ENCODE measurements around the gene TRIM6.

- TF ChIP-seq CHD2 (IDR thresholded peaks at IDR 0.05; ENCODE audit: low read depth, low read length) (no peak), CTCF (IDR thresholded peaks at IDR 0.05 in 2 of 3, conservative IDR thresholded peaks at IDR 0.05 in 1 of 3; ENCODE audit: insufficient read depth in 2 of 3, low read depth in 1 of 3, low read length in 3 of 3) (no peak), ZNF124 (CRISPR knock-in tag; IDR thresholded peaks at IDR 0.05) (no peak), CBX3 (IDR thresholded peaks at IDR 0.05; ENCODE audit: borderline replicate concordance in 1 of 2, low read length in 2 of 2) (no peak), PTBP1 (IDR thresholded peaks at IDR 0.05; ENCODE audit: low read depth, low read length) (no peak), POLR2AphosphoS5 (IDR thresholded peaks at IDR 0.05; ENCODE audit: control insufficient read depth, insufficient read depth, low read depth, low read length) (no peak), POLR2A (conservative IDR thresholded peaks at IDR 0.05) (no peak), CXXC5 (CRISPR knock-in tag; IDR thresholded peaks at IDR 0.05) (no peak), ZNF785 (CRISPR knock-in tag; IDR thresholded peaks at IDR 0.05) (no peak), MTA1 (IDR thresholded peaks at IDR 0.05; ENCODE audit: borderline replicate concordance) (no peak), REST (IDR thresholded peaks at IDR 0.05; ENCODE audit: borderline replicate concordance) (no peak), REST (CRISPR knock-in tag; IDR thresholded peaks at IDR 0.05; ENCODE audit: low read depth) (no peak), PCBP2 (IDR thresholded peaks at IDR 0.05; ENCODE audit: low read depth, low read length, poor library complexity, severe bottlenecking) (no peak), BCLAF1 (IDR thresholded peaks at IDR 0.05; ENCODE audit: borderline replicate concordance in 1 of 2, control insufficient read depth in 1 of 2, low read depth in 2 of 2, low read length in 1 of 2) (no peak)
Observed at GRCh38 chr11:5575152-5575551, 21.3 kb upstream of the TRIM6 start.
